Umbilical cord (tissue), 2 donors: ENCODE data around the gene FAM107B. TPM values are rescaled to one million over a fixed set of nuclear protein-coding genes. Genes with fewer than 3 reads are reported as not detected.
"Not testable (repeated sequence)": the region's sequence is repeated elsewhere in the genome, so short reads cannot be mapped to it uniquely, and the experiment has no call there.

Experiments
- DNase-seq: peaks from one replicate; pipeline ENCODE4 v3.0.0-alpha.2; 2015; ENCODE audit warnings: low spot score
- total RNA-seq: library from RNA; depleted of rRNA; stranded (reverse); fragments of >200 nt; gene quantifications from one replicate; pipeline ENCODE4 v1.2.3, GENCODE V29; 2014; ENCODE audit warnings: low replicate concordance; ENCODE audit not compliant: insufficient read depth

The FAM107B gene
- total RNA-seq, 1 donor from 2014 or later = 27.4 TPM

DNA sequence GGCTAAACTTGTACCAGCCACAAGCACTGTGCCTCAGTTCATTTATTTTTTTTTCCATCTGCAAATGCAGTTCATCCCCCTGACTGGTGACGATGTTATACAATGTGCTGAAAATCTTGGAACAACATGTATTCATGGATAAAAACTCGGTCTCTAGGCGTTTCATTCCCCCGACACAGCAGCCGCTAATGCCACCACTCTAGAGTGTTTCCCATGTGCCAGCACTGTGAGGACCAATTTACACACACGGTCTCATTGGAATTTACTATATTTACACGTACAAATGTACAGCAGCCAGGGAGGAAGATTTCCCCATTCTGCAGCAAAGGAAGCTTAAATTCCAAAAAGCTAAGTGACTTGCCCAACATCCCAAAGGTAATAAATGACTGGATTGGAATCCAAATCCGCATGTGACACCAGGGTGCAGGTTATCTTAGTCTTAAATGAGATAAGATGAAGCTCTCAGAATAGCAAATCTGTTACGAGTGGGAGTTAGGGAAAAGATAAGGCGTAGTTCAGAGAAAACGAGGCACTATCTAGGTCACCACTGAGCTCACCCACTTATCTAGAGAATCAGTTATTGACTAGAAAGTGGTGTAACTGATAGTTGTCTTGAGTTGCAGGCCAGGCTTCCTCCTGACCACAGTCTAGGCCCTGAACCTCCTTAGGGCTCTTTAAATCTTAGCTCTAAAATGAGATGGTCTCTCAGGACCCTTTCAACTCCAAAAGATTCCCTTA is 36.7 kb downstream of the FAM107B start:
- DNase-seq = no peak

DNA sequence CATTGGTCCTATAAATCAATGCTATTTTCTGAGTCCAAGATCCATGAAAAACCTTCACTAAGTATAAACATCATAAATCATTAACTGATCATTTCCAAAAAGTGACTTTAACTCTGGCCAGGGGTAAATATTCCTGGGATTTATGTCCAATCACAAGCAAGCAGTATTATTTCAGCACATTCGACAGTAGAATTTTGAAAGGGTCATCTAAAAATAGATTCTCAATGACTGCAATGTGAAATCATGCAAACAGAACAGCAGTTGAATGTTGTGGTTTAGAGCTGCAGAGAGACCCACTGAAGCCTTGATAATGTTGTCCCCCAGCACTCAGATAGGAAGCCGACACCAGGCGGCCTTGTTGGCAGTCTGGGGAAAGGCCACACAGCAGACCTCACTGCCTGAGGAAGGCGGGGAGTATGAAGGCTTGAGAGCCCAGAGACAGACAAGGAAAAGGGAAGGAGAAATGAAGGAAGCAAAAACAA is 38.1 kb downstream of the FAM107B start:
- peak; percentile 84 for DNase-seq

DNA sequence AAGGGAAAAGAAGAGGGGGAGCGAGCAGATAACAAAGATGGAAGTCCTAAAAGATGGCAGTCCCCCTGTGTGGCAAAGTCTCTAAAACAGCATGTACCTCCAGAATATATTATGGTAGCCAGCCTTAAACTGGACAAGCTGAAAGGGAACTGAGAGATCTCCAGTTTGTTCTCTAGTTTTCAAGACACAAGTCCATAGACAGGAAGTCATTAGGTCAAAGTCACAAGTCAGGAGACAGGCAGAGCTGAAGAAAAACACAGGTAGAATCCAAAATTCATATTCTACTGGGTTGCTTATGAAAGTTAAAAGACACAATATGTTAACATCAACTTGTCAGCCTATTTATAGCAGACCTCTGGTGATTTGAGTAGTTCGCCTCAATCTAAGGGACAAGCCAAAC is 38.7 kb downstream of the FAM107B start:
- no peak for DNase-seq

DNA sequence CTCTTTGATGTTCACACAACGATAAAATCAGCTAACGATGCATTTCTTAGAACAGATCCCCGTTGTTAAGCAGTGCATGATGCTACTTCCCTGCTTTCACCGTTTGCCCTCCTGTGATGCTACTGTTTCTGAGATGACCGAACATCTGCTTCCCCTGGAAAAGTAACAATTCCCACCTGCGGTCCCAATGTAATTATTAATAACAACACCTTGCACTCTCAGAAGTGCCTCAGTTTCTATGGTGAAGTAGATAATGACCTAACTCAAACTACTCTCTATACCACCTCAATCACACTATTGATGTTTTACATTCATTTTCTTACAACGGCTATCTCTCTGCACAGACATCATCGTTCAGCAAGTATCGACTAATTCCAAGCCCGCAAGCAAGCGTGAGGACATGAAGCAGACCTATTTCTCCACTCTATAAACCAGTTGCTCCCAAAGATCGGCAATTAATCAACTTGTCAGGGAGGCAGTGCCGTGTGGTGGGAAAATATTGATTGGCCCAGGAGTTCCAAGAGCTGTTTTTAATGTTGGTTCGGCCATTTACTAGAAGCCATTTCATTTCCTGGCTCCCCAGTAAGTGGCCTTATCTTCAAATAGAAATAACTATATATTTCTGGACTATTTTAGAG is 42.7 kb downstream of the FAM107B start:
- no peak for DNase-seq

DNA sequence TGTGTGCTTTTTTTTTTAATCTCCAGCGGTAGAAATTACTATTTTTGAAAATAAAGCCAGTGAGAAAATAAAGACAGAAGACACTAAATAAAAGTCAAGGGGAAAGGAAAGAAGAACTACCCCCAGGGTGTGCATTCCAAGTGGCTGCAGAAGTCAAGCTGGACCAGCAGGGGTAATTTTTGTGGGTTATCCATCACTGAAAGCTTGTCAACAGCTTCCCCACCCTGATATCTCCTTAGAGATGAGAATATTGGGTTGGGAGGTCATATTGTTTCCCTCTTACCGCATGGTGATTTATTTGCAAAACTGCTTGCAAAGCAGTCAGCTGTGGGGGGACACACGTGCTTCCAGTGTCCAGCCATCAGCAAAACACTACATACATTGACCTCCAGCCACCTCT is 46.4 kb downstream of the FAM107B start:
- no peak for DNase-seq

DNA sequence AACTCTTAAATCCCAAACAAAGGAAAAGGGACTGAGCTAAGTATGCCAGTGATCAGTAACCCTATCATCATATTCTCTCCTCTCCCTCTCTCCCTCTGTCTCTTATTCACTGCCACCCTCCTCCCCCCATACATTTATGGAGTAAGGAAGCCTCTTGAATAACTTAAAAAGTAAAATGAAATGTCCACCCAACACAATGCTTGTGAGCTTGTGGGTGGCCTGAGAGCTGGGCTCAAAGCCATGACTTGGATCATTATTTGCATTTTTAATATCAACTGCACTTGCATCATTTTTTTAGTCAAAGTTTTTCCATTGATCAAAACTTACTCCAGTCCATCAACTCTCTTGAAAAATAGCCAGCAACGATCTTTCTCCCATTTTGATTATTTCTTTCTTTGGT is 46.8 kb downstream of the FAM107B start:
- no peak for DNase-seq

DNA sequence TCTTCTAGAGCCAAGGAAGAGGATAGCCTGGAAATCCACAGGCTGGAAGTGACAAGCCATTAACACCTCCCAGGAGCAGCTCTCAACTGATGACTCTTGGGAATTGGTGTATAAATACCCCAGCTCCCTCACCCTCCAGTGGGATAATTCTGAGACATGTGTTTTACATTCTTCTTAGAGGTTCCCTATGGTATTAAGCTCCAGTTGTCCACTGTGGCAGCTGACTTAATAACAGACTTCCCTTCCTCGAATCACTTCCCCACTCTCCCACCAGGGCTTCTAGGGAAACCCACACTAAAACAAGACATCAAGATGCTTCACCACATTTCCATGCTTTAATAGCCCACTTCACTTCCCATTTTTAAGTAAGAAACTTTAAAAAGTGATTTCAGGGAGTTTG is 47.2 kb downstream of the FAM107B start:
- no peak for DNase-seq

DNA sequence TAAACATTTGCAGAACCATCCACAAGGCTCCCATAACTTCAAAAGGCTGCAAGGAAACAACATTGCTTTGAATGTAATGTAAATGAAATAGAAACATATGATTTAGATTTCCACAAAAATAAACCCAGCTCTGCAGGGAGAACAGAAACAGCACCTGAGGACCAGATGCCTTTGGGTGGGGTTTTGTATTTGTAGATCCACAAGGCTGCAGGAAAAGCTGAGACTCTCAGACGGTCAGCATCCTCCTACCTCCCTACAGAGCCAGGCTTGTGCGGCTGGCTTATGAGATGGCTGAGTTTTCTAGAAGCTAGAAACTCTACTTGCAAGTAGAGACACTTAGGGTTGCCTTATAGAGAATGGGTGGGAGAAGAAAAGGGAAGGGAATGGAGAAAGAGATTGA is 49.8 kb downstream of the FAM107B start:
- DNase-seq = peak; percentile 14

DNA sequence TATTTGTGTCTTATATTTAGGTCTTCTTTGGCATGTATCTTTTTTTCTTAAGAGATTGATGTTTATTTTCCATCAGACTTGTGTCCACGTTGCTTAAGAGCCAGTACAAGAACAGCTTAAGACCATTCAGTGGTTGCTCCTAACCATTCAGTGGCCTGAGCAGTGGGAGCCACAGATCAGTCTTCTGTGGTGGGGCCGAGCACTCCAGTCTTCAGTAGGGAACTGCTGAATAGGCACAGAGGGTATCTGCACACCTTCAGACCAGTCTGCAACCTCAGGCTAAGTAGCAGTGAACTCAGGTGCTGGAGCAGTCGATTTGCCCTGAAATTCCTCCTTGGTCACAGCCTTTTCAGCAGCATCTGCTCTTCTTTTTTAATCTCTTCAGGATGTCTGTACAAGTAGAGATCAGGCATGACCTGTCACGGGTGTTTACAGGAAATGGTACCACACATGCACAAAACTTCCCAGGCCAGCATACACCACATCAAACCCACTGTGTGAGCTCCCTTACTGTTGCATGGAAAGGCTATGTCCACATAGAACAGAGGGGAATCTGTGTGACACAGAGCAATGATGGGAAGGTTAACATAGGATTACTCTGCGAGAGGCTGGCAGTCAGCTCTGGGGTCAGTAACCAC is 51.5 kb downstream of the FAM107B start:
- DNase-seq = no peak

DNA sequence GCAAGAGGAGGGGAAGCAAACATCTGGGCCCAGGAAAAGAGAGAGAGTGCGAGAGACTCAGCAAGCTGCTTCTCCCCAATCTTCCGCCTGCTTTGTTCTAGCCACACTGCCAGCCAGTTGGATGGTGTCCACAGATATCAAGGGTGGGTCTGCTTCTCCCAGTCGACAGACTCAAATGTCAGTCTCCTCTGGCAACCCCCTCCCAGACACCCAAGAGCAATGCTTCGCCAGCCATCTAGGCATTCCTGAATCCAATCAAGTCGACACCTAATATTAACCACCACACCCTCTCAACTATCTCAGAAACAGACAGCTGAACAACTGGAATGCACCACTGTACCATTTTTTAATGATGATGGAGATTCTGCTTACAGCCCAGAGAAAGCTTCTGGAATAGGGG is 57.1 kb downstream of the FAM107B start:
- no peak for DNase-seq

DNA sequence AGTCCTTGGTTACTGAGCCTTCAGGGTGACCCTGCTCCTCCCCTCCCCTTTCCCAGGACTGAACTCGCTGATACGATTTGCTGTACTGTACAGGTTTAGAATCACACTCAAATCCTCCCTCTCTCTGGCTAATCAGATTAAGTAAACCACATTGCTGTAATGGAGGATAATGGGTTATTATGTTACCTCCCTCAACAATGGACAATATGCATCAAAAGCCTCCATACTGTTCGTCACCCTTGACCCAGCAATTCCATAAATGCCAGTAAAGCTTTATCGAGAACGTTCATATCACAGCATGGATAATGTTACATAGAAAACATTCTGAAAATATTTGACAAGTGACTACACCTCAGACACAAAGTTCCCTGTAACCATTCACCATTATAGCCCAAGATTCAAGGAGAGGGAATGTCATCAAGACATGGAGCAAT is 61.7 kb downstream of the FAM107B start:
- DNase-seq = no peak

DNA sequence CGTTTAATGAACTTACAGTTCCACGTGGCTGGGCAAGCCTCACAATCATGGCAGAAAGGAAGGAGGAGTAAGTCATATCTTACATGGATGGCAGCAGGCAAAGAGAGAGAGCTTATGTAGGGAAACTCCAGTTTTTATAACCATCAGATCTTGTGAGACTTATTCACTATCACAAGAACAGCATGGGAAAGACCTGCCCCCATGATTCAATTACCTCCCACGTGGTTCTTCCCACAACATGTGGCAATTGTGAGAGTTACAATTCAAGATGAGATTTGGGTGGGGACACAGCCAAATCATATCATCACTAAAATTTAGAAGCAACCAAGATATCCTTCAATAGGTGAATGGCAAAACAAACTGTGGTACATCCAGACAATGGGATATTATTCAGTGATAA is 65.4 kb downstream of the FAM107B start:
- not testable (repeated sequence) for DNase-seq

DNA sequence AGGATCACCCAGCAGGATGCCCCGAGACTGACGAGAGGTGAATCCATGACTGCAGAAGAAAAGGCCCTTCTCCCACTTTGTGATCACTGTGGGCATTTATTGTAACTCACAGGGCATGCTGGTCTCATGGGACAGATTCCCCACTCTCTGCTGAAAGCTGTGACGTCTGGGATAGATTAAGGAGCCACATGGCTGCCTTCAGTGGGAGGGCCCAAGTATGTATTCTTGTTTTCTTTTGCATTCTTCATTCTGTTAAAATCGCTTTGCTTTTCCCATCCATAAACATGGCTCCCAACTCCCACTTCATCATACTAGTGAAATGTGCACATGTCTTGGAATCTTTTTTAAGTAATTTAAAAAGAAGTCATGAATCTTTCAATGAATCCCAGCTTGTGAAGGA is 67.2 kb downstream of the FAM107B start:
- peak; percentile 48 for DNase-seq

DNA sequence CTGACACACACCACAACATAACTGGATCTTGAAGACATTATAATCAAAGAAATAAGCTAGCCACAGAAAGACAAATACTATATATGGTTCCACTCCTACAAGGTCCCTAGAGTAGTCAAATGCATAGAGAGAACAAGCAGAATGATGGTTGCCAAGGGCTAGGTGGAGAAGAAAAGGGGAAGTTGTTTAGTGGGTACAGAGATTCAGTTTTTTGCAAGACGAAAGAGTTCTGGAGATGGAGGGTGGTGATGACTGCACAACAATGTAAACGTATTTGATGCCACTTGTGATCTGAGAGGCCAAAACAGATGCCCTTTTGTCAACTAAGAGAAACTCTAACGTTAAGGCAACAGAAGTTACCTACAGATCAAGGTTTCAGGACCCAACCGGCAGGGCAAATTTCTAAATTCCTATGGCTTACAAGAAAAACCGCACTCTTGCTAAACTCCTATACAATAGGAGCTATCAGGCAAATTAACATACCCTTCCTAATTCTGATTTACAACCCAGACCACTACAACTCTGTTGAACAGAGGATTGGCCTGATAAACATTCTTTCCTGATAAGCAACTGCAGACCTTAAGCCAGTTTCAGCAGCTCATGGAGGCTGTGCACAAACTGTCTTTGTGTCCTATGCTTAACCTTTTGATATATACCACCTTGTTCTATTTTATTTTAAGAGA is 69.0 kb downstream of the FAM107B start:
- DNase-seq = peak; percentile 27

DNA sequence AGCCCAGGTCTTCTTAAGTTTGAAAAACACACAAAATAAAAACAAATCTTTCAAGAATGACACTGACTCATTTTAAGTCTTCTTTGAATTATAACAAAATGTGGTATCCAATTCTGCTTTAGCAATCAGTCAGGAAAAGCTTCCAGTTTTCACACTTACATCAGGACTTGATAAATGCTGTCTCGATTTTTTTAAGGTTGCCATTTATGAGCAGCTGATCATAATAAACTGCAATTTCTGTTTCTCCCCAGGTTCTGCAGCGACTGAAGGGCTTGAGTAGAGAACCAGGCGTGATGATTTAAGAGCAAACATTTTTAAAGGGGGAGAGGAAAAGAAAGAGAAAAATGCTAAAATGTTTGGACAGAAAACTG is 71.1 kb downstream of the FAM107B start:
- no peak for DNase-seq

DNA sequence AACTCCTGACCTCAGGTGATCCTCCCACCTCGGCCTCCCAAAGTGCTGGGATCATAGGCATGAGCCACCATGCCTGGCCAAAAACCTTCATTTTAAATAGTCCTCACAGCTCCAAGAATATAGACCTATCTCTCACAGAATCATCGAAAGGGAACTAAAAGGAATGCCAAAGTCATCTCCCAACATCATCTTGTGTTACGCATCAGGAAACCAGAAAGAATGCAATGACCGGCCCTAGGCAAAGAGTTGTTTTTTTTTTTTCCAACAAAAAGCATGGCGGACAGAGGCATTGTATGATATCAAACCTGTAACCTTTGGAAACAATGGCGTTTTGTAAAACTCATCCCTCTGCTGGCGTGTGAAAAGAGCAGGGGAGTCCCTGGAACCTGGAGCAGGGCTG is 73.2 kb downstream of the FAM107B start:
- no peak for DNase-seq

DNA sequence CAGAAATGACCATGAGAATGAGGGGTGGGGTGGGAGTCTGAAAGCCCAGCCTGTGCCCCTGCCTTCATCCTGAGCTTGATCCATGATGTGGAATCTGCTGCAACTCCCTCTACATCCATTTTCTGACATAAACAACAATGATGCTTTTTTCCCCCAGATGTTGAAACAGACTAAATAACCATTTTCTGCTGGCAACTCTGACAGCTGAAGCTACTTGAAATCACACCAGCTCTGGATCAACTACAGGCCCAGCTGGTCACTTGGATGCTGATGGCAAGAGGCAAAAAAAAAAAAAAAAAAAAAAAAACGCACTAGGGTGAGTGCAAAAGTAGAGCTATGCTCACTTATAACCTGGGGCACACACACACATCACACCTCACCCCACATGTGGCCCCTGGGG is 74.2 kb downstream of the FAM107B start:
- DNase-seq = no peak

DNA sequence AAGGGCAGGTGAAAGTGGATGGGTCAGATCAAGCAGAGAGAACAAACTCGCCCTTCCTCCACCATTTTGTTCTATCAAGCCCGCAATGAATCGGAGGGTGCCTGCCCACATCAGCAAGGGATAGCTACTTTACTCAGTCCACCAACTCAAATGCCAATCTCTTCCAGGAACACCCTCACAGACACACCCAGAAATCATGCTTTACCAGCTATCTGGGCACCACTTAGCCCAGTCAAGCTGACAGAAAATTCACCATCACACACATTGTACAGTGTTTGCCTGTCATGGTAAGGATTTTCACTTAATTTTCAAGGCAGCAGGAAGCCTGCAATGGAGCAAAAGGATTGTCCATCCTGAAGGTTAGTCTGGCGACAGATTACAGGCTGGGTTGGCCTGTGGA is 75.2 kb downstream of the FAM107B start:
- DNase-seq = no peak

DNA sequence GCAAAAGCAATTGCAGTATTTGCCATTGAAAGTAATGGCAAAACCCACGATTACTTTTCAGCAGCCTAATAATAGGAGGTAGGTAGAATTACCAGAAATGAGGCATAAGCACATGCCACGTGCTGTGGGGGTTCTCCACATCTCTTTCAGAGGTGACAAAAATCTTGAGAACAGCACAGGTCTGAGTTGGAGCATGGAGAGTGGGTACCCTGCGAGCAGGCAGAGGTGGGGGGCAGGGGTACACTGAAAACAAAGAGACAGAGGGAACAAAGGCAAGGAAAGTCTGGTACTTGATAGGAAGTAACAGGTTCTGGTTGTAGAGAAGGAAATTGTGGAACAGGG is 75.9 kb downstream of the FAM107B start:
- DNase-seq = no peak

DNA sequence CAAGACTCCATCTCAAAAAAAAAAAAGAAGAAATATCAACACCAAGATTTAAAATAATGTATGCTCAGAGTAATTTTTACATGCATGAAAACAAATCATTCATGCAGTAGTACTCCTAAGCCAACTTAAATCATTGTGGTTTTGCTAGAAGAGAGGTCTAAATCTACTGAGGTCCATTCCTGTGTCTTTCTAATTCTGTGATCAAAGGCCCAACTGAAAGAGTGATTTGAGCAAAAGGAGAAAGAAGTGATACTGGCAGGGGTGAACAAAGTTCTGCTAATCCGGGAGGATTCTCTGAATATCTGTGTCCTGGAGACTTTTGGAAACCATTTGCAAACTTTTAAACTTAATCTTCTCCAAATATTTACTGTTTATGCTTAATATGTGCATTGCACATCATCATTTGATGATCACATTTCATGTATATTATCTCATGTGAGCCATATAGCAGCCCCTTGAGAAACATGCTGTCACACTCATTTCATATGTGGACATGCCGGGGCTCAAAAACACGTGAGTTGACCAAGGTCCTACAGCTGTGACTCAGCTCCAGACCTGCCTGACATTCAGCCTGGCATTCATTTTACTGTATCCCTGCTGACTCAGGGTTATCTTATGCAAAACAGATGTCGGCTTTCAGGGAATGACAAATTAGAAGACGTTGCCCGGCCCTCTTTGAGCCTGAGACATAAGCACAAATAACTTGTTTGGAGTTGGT is 76.4 kb downstream of the FAM107B start:
- DNase-seq = peak; percentile 95

DNA sequence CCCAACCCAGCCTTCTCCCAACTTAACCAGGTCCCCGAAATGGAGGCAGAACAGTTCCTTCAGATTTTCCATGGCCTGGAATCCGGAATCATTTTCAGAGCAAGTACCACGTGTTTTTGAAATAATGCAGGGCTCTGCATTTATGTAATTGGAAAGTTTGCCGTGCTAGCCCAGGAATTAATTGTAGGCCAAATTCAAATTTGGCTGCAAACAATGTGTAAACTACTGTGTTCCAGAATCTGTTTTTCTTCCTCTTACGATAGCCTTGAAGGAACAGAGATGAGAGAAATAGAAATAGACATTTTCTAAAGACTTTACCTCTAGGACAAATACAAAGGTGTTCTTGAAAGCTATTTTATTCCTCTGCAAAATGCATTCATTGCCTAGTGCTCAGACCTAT is 77.4 kb downstream of the FAM107B start:
- no peak for DNase-seq

DNA sequence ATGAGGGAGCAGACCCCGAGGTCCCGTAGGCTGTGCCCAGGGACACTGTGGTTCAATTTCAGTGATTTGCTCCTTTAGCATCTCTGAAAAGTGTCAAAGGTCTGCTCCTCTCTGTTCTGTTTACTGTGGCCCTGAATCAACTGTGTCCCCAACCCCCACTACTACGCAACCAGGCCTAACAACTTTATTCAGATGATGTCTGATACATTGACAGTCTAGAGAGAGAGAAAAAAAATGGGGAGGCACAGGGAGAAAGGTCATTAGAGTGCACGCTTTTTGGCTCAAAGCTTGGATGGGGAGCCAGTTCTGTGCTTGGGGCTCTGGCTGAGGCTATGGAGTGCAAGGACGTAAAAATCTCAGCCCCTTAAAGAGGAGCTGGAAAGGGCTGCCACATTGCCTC is 77.9 kb downstream of the FAM107B start:
- DNase-seq = no peak
